Caco-2 (cell line): Measurements from ENCODE around the gene DSEL. TPM values are rescaled to one million over a fixed set of nuclear protein-coding genes. Genes with fewer than 3 reads are reported as not detected.

Experiments used
- BruUV-seq: library from RNA; stranded (reverse); fragments of 400-500 nt; replicated peaks from 2 replicates; lab custom pipeline; 2021; lab: Mats Ljungman, UMichigan
- CTCF ChIA-PET: fragments of 300-600 bp; sonication (Branson Sonifier 250); formaldehyde crosslinking; loops from one replicate; lab custom pipeline; 2022; ENCODE audit warnings: antibody characterized with exemption; lab: Charles Lee
- POLR2A ChIA-PET: fragments of 300-600 bp; sonication (Branson Sonifier 250); formaldehyde crosslinking; loops from one replicate; lab custom pipeline; 2022; ENCODE audit warnings: antibody characterized with exemption; lab: Charles Lee
- DNase-seq, 2 experiments: peaks; one replicate each; pipeline versions ENCODE4 v3.0.0 to v3.0.0-alpha.2; 2020 to 2022
- H3K27me3 ChIP-seq: replicated peaks from 2 replicates; pipeline ENCODE4 v1.6.0; 2011; ENCODE audit warnings: low read length; ENCODE audit not compliant: control insufficient read depth, insufficient read depth
- H3K36me3 ChIP-seq: 2 replicates; pipeline ENCODE4 v1.5.1; 2011; ENCODE audit warnings: low read length; ENCODE audit not compliant: control insufficient read depth, insufficient read depth
- H3K4me1 ChIP-seq: fragments of 250-450 bp; sonication (Bioruptor Pico); 2 replicates; pipeline ENCODE4 v1.5.1; 2020; ENCODE audit warnings: mild to moderate bottlenecking
- H3K4me3 ChIP-seq: 2 replicates; pipeline ENCODE4 v1.5.1; 2011; ENCODE audit warnings: low read depth, mild to moderate bottlenecking, control low read depth, low read length
- H3K9me3 ChIP-seq: fragments of 250-450 bp; sonication (Bioruptor Pico); 2 replicates; pipeline ENCODE4 v1.5.1; 2020; ENCODE audit warnings: mild to moderate bottlenecking, moderate library complexity
- H3K27ac Mint-ChIP-seq: one replicate; pipeline ENCODE4 v1.8.0; 2022; ENCODE audit warnings: mixed read lengths; ENCODE audit not compliant: unreplicated experiment
- H3K27me3 Mint-ChIP-seq: one replicate; pipeline ENCODE4 v1.8.0; 2022; ENCODE audit warnings: mixed read lengths; ENCODE audit not compliant: insufficient read depth, unreplicated experiment
- H3K36me3 Mint-ChIP-seq: one replicate; pipeline ENCODE4 v1.8.0; 2022; ENCODE audit warnings: mild to moderate bottlenecking, mixed read lengths; ENCODE audit not compliant: insufficient read depth, unreplicated experiment
- H3K4me1 Mint-ChIP-seq: one replicate; pipeline ENCODE4 v1.8.0; 2022; ENCODE audit warnings: low read depth, mixed read lengths; ENCODE audit not compliant: unreplicated experiment
- H3K4me3 Mint-ChIP-seq: one replicate; pipeline ENCODE4 v1.8.0; 2022; ENCODE audit warnings: mild to moderate bottlenecking, moderate library complexity, mixed read lengths; ENCODE audit not compliant: unreplicated experiment
- H3K9me3 Mint-ChIP-seq: one replicate; pipeline ENCODE4 v1.8.0; 2022; ENCODE audit warnings: mixed read lengths; ENCODE audit not compliant: unreplicated experiment
- intact Hi-C: fragments of 100-400 bp; cut with micrococcal nuclease; formaldehyde crosslinking; loops from one replicate; pipeline ENCODE4 v1.10.0; 2022; ENCODE audit not compliant: unreplicated experiment
- total RNA-seq: library from RNA; stranded (reverse); gene quantifications from 2 replicates; pipeline ENCODE4 v1.2.3, GENCODE V29; 2022
- TF ChIP-seq, protein P1 (sequence below), 2 experiments: fragments of 200-600 bp in 1 of 2; IDR thresholded peaks; 1 replicate in 1 of 2; 2 replicates in 1 of 2; pipeline versions ENCODE4 v1.5.1 to v1.8.0; 2011 to 2022; ENCODE audit warnings: antibody characterized with exemption in 1 of 2, control low read depth in 1 of 2, inconsistent platforms in 1 of 2, low read depth in 1 of 2, low read length in 1 of 2, mild to moderate bottlenecking in 1 of 2, moderate library complexity in 1 of 2; ENCODE audit not compliant: insufficient read depth in 1 of 2, severe bottlenecking in 1 of 2, unreplicated experiment in 1 of 2

Gene DSEL
- total RNA-seq, 1 experiment from 2014 or later: 0.18 TPM

DNA sequence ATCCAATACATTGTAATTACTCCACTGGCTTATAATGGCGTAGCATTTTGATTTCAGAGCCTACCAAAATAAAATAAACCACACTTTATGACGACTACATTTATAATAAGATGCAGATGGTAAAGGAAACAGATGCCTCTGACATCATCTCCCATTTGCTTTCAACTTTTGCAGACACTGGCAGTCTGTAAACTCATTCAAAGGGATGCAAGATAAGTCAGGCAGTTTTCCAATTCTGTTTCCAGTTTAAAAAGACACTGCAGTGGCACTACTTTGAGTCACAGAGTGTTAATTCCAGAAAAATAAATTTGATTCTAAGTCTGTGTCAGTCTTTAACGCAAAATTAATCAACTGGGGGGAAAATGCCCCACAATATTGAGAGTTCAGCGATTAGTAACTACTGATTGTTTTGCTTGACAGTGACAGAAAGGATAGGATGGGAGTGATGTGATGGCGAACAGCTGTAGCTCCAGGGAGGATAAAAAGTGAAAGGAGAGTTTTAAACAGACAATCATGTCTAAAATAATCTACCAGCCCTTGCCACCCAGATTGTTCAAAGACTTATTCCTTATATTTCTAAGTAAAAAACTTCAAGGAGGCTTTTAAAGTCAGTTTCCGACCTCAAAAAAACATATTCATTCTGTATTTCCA lies 6.7 kb downstream of the DSEL start:
- H3K27ac Mint-ChIP-seq: no peak overlapping the region
- POLR2A ChIA-PET: no interaction called here
- intact Hi-C loops: no loop called here
- no peaks in the 10 kb centered on the region for H3K27me3 Mint-ChIP-seq
- Histone ChIP-seq H3K9me3 (no peaks in the 10 kb centered on the region), H3K4me1 (no peaks in the 10 kb centered on the region), H3K27me3 (no peaks in the 10 kb centered on the region), H3K36me3 (no peaks in the 10 kb centered on the region), H3K4me3 (no peak overlapping the region)
- DNase-seq: no peak
- H3K9me3 Mint-ChIP-seq: no peaks in the 10 kb centered on the region
- TF ChIP-seq, protein P1, sequence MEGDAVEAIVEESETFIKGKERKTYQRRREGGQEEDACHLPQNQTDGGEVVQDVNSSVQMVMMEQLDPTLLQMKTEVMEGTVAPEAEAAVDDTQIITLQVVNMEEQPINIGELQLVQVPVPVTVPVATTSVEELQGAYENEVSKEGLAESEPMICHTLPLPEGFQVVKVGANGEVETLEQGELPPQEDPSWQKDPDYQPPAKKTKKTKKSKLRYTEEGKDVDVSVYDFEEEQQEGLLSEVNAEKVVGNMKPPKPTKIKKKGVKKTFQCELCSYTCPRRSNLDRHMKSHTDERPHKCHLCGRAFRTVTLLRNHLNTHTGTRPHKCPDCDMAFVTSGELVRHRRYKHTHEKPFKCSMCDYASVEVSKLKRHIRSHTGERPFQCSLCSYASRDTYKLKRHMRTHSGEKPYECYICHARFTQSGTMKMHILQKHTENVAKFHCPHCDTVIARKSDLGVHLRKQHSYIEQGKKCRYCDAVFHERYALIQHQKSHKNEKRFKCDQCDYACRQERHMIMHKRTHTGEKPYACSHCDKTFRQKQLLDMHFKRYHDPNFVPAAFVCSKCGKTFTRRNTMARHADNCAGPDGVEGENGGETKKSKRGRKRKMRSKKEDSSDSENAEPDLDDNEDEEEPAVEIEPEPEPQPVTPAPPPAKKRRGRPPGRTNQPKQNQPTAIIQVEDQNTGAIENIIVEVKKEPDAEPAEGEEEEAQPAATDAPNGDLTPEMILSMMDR (IDR thresholded peaks at IDR 0.05; ENCODE audit: insufficient read depth in 1 of 2, low read depth in 1 of 2, low read length in 1 of 2, severe bottlenecking in 1 of 2, unreplicated experiment in 1 of 2): no peak
- H3K4me1 Mint-ChIP-seq: no peaks in the 10 kb centered on the region
- no peaks in the 10 kb centered on the region for H3K36me3 Mint-ChIP-seq
- BruUV-seq: no TSS peak
- CTCF ChIA-PET: no interaction called here
- no peak overlapping the region for H3K4me3 Mint-ChIP-seq

DNA sequence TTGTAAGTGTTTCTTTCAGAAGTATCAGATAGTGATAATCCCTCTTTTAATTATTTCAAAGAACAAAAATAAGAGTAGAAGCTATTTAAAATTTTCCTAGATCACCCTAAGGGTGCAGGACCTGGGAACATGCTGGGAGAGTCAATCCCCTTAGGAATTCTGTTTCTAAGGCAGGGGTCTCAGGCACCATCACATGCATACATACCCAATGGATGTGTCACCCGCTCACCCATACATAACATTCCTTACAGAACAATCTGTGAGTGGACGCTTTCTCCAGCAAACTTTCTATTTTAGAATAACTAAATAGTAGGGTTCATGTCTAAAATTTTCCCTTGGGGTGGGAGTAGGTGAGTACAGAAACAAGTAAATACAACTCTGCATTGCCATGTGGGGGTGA lies 8.4 kb downstream of the DSEL start:
- H3K4me3 ChIP-seq: no peak overlapping the region
- H3K27me3 ChIP-seq: no peaks in the 10 kb centered on the region
- H3K4me1 Mint-ChIP-seq: no peaks in the 10 kb centered on the region
- ChIA-PET POLR2A (no interaction called here), CTCF (no interaction called here)
- H3K27me3 Mint-ChIP-seq: no peaks in the 10 kb centered on the region
- H3K4me3 Mint-ChIP-seq: no peak overlapping the region
- H3K9me3 Mint-ChIP-seq: no peaks in the 10 kb centered on the region
- H3K4me1 ChIP-seq: no peaks in the 10 kb centered on the region
- BruUV-seq: no TSS peak
- no peaks in the 10 kb centered on the region for H3K9me3 ChIP-seq
- no peaks in the 10 kb centered on the region for H3K36me3 ChIP-seq
- DNase-seq: no peak
- H3K27ac Mint-ChIP-seq: no peak overlapping the region
- TF ChIP-seq, protein P1 (IDR thresholded peaks at IDR 0.05; ENCODE audit: insufficient read depth in 1 of 2, low read depth in 1 of 2, low read length in 1 of 2, severe bottlenecking in 1 of 2, unreplicated experiment in 1 of 2): no peak
- H3K36me3 Mint-ChIP-seq: no peaks in the 10 kb centered on the region
- intact Hi-C loops: no loop called here

DNA sequence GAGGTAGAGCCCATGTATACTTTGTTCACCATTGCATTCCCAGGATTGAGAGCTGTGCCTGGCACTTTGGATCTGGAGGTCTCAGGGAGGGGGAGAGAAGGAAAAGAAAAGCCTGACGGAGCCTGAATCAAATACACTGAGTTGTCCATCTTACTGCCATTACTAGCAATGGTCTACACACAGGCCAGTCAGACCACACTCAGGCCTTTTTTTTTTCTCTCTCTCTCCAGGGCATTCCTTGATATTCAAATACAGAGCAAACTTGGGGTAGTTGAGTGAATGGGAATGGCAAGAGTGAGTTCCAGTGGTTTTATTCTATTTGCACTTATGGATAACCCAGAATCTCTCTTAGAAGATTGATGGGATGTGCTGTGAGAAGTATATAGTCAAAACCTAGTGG lies 11.8 kb downstream of the DSEL start:
- no peak for DNase-seq
- H3K27me3 ChIP-seq: no peaks in the 10 kb centered on the region
- Mint-ChIP-seq H3K27ac (no peak overlapping the region), H3K4me3 (no peak overlapping the region), H3K4me1 (no peaks in the 10 kb centered on the region), H3K9me3 (no peaks in the 10 kb centered on the region), H3K27me3 (no peaks in the 10 kb centered on the region), H3K36me3 (no peaks in the 10 kb centered on the region)
- TF ChIP-seq, protein P1 (IDR thresholded peaks at IDR 0.05; ENCODE audit: insufficient read depth in 1 of 2, low read depth in 1 of 2, low read length in 1 of 2, severe bottlenecking in 1 of 2, unreplicated experiment in 1 of 2): no peak
- ChIA-PET CTCF (no interaction called here), POLR2A (no interaction called here)
- BruUV-seq: no TSS peak
- no peak overlapping the region for H3K4me3 ChIP-seq
- no peaks in the 10 kb centered on the region for H3K4me1 ChIP-seq
- H3K9me3 ChIP-seq: no peaks in the 10 kb centered on the region
- intact Hi-C loops: no loop called here
- no peaks in the 10 kb centered on the region for H3K36me3 ChIP-seq
